HG03108 (cell line): ENCODE data around the gene GPAM.
"Not testable (repeated sequence)": the region's sequence is repeated elsewhere in the genome, so short reads cannot be mapped to it uniquely, and the experiment has no call there.

ENCODE experiments used
- ATAC-seq: cut with Tn5 transposase; IDR thresholded peaks from one replicate; pipeline ENCODE4 v1.9.1; 2021; ENCODE audit warnings: moderate library complexity; ENCODE audit not compliant: unreplicated experiment

GPAM gene

DNA sequence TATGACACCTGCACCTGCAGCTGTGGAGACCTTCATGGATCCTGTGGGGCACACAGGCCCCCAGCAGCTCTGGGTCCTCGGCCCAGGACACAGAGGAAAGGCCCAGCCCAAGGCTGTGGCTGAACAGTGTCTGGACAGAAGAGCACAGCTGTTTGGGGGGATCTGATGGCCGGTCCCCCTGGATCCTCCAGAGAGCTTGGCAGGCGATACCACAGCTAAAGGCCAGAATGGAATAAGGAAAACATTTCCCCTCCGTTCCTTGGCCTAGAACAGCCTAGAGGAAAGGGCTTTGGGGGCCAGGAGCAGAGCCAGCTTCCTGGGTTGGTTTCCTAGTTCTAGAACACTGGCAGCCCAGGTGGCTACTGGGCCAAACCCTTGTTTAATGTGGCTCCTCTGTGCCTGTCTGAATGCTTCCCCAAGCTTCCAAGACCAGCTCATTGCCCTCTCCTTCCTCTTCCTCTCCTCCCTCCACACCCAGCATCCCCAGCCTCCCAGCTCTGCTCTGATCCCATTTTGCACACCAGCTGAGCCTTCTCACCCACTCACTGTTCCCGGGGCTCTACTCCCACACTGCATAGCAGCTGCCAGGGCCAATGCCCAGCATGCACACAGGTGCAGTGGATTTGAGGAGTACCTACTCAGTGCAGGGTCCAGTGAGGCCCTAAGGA, 46.9 kb downstream of the GPAM start:
- no peak for ATAC-seq

DNA sequence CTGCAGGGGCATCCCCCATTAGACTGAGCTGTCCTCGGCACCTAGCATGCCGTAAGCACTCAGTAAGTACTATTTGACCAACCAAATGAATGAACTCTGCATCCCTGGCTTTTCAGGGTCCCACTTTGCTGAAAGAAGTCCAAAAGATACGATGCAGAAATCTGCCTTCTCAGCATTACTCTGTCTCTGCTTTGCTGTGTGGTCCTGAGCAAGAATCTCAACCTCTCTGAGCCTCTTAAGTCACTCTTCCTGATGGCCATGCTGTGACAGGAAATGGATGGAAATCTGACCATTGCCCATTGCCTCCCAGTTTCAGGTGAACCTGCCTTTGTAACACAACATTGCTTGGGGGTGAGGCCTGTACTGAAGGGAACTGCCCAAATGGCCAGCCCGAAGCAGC, 48.0 kb downstream of the GPAM start:
- no peak for ATAC-seq

DNA sequence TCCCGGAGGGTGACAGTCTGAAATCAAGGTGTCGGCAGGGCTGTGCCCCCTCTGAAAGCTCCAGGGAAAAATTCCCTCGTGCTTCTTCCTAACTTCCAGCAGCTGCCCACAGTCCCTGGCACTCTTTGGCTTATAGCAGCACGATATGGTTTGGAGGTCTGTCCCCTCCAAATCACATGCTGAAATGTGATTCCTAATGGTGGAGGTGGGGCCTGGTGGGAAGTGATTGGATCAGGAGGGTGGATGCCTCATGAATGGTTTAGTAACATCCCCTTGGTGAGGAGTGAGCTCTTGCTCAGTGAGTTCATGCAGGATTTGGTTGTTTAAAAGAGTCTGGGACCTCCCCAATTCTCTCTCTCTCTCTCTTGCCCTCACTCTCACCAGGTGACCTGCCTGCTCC, 51.1 kb downstream of the GPAM start:
- no peak for ATAC-seq

DNA sequence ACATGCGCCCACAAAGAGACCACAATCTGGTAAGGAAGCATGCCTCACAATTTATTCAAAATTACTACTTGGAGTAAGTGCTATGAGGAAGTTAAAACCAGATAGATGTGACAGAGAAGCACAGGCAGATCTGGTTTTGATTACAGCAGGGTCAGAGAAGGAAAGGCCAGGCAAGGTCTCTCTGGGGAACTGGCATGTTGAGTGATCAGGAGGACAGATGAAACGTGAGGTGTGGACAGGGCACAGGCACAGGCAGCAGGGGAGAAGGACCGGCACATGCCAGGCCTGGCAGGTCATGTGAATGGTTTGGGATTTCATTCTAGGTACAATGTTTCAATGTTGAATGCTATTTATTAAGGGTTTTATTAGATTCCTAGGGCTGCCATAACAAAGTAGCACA, 51.6 kb downstream of the GPAM start:
- ATAC-seq = no peak

DNA sequence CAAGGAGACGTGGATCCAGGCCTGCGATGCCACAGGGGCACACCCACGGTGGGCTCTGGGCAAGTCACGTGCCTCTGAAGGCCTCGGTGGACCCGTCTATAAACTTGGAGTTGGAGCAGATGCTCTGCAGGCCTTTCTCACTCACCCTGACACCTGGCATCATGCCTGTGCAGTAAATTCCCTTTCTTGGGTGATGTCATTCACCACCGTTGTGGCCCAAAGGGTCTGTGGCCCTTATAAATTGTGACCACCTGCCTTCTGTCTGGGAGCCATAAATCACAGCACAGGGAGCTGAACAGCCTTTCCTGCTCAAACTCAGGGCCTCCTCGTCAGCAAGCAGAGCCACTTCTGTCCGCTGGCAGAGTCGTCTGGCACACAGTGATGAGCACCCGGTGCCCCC, 52.2 kb downstream of the GPAM start:
- no peak for ATAC-seq

DNA sequence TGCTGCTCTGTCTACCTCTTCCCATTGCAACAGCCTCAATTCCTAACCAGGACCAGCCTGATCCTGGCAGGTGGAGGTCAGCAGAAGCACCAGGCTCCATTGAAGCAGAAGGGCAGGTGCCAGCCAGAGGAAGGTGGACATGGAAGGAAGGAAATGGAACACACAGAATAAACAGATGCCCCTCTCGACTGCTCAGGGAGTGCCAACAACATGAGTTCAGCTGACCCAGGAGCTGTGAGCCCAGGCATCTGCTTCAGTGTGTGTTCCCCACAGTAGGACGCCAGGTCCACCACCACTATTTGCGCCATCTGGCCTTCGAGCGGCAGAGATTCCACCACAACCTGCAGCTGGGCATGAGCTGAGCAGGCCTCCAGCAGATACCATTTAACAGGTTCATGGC, 56.7 kb downstream of the GPAM start:
- ATAC-seq = no peak

DNA sequence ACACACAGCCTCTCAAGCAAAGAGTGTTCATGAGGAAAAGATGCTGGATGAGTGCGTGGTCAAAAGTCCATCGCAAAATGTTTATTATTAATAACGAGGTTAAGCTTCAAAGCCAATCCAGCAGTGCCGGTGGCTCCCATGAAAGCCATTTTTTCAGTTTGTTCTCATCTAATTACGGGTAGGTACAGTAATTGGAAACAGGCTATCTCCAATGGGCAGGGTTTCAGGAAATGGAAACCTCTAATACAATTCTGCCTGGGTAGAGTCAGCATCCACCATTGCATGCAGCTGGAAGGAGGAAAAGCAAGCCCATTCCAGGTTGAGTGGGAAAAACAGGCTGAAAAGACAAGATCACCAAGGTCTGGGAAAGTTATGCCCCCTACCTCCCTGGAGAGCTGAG, 57.4 kb downstream of the GPAM start:
- no peak for ATAC-seq

DNA sequence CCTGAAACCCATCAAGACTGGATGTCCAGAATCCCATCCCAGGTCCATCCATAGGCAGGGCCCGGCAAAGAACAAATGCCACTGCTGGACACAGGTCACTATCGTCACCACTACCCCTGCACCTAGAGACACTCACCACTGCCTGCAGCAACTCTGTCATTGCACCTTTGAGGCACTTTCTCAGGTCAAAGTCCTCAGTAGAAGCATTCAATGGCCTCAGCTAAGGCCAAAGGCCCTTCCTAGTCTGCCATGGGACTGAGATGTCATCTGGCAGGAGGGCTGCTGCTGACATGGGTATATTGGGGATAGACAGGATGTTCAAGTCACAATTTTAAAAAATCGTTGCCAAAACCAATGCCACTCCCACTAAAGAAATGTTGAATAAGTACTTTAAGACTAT, 58.7 kb downstream of the GPAM start:
- ATAC-seq = no peak

DNA sequence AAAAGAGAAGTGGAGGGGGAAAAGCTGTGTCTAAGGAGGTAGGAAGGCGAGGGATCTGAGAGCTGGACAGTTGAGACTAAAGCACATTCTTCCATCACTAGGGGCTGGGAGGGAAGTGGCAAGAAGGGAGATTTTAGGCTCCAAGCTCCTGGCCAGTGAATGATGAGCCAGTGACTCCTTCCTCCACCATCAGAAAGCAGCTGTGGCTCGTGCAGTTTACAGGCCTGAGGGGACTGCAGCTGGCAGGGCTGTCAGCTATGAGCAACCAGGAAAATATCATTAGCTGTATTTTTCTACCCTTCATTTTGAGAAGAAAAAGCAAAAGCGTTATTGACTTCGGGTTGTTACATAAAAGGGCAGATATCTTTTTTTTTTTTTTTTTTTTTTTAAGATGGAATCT, 60.7 kb downstream of the GPAM start:
- ATAC-seq = no peak

DNA sequence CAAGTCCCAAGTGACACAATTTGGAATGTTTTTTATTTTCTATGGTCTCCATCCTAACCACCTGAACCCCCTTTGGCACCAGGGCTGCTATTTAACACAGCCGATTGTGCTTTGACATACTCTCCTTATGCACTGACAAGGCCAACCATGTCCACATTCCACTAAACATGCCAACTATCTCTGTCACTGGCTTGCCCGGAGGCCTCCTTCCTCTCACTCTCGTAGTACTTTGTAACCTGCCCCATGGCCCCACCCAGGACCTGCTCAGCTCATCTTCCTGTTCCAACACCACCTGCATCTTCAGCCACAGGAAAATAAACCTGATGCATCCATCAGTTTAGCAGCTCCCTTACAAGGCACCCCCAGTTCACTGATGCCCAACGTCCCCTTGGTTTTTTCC, 63.1 kb downstream of the GPAM start:
- no peak for ATAC-seq

DNA sequence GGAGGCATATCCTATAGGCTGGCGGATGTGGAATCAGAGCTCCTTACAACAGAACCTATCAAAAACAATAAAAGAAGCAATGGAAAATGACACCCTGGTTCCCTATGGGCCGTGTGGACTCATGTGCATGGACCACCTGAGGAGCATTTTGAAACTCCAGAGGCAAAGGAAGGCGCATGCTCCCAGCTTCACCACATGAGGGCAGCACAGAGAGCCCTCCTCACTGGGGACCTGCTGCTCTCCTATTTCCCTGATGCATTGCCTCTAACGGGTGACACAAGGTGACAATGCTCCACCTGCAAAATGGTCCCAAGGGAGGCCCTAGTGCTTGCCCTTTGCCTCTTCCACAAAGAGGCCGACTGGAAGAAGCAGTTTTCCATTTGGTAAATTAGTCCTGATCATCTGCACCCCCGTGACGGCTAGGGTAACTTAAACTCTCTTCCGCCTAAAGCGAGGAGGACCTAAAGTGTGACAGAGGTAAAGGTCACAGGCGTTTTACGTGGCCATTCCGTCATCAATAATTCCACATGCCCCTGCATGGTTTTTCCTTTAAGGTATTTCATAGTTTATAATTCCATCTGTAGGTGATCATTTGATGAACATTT, 67.7 kb downstream of the GPAM start:
- no peak for ATAC-seq

DNA sequence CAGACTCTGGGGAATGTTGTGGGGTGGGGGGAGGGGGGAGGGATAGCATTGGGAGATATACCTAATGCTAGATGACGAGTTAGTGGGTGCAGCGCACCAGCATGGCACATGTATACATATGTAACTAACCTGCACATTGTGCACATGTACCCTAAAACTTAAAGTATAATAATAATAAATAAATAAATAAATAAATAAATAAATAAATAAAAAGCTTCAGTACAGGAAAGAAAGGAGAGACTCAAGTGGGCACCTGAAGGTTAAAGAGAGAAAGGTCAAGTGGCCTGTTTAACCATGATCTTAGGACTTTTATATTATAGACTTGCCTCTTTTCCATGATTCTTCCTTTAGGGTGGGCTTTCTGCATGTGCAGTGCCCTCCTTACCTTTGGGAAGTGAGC, 73.8 kb downstream of the GPAM start:
- not testable (repeated sequence) for ATAC-seq
